HG03442 (cell line): ENCODE data around the gene YJEFN3.

Source experiments
- ATAC-seq: cut with Tn5 transposase; IDR thresholded peaks from one replicate; pipeline ENCODE4 v1.9.1; 2021; ENCODE audit warnings: mild to moderate bottlenecking, moderate library complexity; ENCODE audit not compliant: unreplicated experiment

Gene YJEFN3

GRCh38 chr19:19515642-19516519 is 12.8 kb upstream of the YJEFN3 start, which contains the start of gene NDUFA13:
Gene NDUFA13, plus strand, starts transcription at chr19:19516225. Its CDS starts 14 bp downstream, at chr19:19516239.
- peak; percentile 88 for ATAC-seq

- no peak for ATAC-seq
Measured at GRCh38 chr19:19517235-19517619, 11.5 kb upstream of the YJEFN3 start.

- no peak for ATAC-seq
Measured at GRCh38 chr19:19520989-19521388, 7.7 kb upstream of the YJEFN3 start.

- no peak for ATAC-seq
Measured at GRCh38 chr19:19523177-19523576, 5.5 kb upstream of the YJEFN3 start.

- no peak for ATAC-seq
Measured at GRCh38 chr19:19524053-19524452, 4.7 kb upstream of the YJEFN3 start.

- ATAC-seq = no peak
Measured at GRCh38 chr19:19525611-19526380, 2.9 kb upstream of the YJEFN3 start.

- ATAC-seq = no peak
Measured at GRCh38 chr19:19526581-19527370, 1.9 kb upstream of the YJEFN3 start.

GRCh38 chr19:19527371-19527656 is 1.4 kb upstream of the YJEFN3 start:
- no peak for ATAC-seq

GRCh38 chr19:19527674-19528625 is 761 bp upstream of the YJEFN3 start:
- no peak for ATAC-seq

- no peak for ATAC-seq
Measured at GRCh38 chr19:19529783-19530422, 1.2 kb downstream of the YJEFN3 start.

- ATAC-seq = no peak
Measured at GRCh38 chr19:19530423-19530804, 1.7 kb downstream of the YJEFN3 start.

GRCh38 chr19:19530889-19531288 is 2.2 kb downstream of the YJEFN3 start:
- no peak for ATAC-seq

GRCh38 chr19:19531951-19532805 is 3.5 kb downstream of the YJEFN3 start:
- no peak for ATAC-seq

GRCh38 chr19:19532806-19533701 is 4.3 kb downstream of the YJEFN3 start:
- ATAC-seq = no peak

- ATAC-seq = no peak
Measured at GRCh38 chr19:19533841-19534240, 5.1 kb downstream of the YJEFN3 start.

GRCh38 chr19:19534556-19535265 is 6.0 kb downstream of the YJEFN3 start:
- no peak for ATAC-seq
